WI38 (cell line): ENCODE results near the gene KLHL17.

Experiments used
- H3K4me3 ChIP-seq: 2 replicates; pipeline ENCODE4 v1.5.1; 2011; ENCODE audit warnings: low read depth, mild to moderate bottlenecking, control low read depth, low read length
- CTCF ChIP-seq: IDR thresholded peaks from 2 replicates; pipeline ENCODE4 v1.5.1; 2012; ENCODE audit warnings: low read depth, mild to moderate bottlenecking, control low read depth, low read length

Gene KLHL17

GRCh38 chr1:961132-961669, 817 bp downstream of the KLHL17 start:
- peak overlapping the region; percentile 68 for H3K4me3 ChIP-seq
- no peak for TF ChIP-seq CTCF

GRCh38 chr1:962381-963300, 2.3 kb downstream of the KLHL17 start:
- H3K4me3 ChIP-seq: no peak overlapping the region

GRCh38 chr1:963301-963651, 2.9 kb downstream of the KLHL17 start:
- H3K4me3 ChIP-seq: no peak overlapping the region
- TF ChIP-seq CTCF: no peak

More at GRCh38 chr1:962381-963300, 2.3 kb downstream of the KLHL17 start:
- TF ChIP-seq CTCF: no peak

GRCh38 chr1:963746-964525, 3.6 kb downstream of the KLHL17 start:
- TF ChIP-seq CTCF: no peak

GRCh38 chr1:964691-965525, 4.5 kb downstream of the KLHL17 start:
- no peak for TF ChIP-seq CTCF
- no peak overlapping the region for H3K4me3 ChIP-seq

More at GRCh38 chr1:963746-964525, 3.6 kb downstream of the KLHL17 start:
- H3K4me3 ChIP-seq: no peak overlapping the region

GRCh38 chr1:965526-966134, 5.2 kb downstream of the KLHL17 start:
- H3K4me3 ChIP-seq: peak overlapping the region; percentile 61
- TF ChIP-seq CTCF: no peak
